WERI-Rb-1 (cell line): Measurements from ENCODE around the gene TUBGCP2.

Experiments
- DNase-seq: peaks from one replicate; pipeline ENCODE4 v3.0.0-alpha.2; 2020
- H3K27ac ChIP-seq: fragments of 250-450 bp; sonication (Bioruptor Pico); 2 replicates; pipeline ENCODE4 v1.5.1; 2020; ENCODE audit warnings: mild to moderate bottlenecking, moderate library complexity
- H3K27me3 ChIP-seq: fragments of 250-450 bp; sonication (Bioruptor Pico); 2 replicates; pipeline ENCODE4 v1.5.1; 2021; ENCODE audit warnings: mild to moderate bottlenecking, low read depth, moderate library complexity; ENCODE audit not compliant: insufficient read depth, severe bottlenecking
- H3K36me3 ChIP-seq: fragments of 250-450 bp; sonication (Bioruptor Pico); 2 replicates; pipeline ENCODE4 v1.5.1; 2020; ENCODE audit warnings: mild to moderate bottlenecking, moderate library complexity
- H3K4me3 ChIP-seq: 2 replicates; pipeline ENCODE4 v1.5.1; 2011; ENCODE audit warnings: low read depth, mild to moderate bottlenecking, control low read depth, low read length
- H3K9me3 ChIP-seq: fragments of 250-450 bp; sonication (Bioruptor Pico); 2 replicates; pipeline ENCODE4 v1.5.1; 2021; ENCODE audit warnings: mild to moderate bottlenecking, moderate library complexity; ENCODE audit not compliant: severe bottlenecking
- TF ChIP-seq, protein P1 (sequence below): IDR thresholded peaks from 2 replicates; pipeline ENCODE4 v1.5.1; 2011; ENCODE audit warnings: low read depth, mild to moderate bottlenecking, control low read depth, inconsistent platforms, low read length

Gene TUBGCP2

DNA sequence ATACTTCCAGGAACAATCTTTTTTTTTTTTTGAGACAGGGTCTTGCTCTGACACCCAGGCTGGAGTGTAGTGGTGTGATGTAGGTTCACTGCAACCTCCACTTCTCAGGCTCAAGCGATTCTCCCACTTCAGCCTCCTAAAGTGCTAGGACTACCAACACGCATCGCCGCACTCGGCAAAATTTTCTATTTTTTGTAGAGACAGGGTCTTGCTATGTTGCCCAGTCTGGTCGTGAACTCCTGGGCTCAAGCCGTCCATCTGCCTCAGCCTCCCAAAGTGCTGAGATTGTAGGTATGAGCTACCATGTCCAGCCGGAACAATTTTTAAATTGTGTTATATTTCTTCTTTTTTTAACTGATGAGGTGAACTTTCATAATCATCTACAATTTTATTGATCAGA is 2.1 kb upstream of the TUBGCP2 start:
- H3K27ac ChIP-seq = no peak overlapping the region
- H3K27me3 ChIP-seq = no peaks in the 10 kb centered on the region
- H3K4me3 ChIP-seq = no peak overlapping the region
- TF ChIP-seq, protein P1, sequence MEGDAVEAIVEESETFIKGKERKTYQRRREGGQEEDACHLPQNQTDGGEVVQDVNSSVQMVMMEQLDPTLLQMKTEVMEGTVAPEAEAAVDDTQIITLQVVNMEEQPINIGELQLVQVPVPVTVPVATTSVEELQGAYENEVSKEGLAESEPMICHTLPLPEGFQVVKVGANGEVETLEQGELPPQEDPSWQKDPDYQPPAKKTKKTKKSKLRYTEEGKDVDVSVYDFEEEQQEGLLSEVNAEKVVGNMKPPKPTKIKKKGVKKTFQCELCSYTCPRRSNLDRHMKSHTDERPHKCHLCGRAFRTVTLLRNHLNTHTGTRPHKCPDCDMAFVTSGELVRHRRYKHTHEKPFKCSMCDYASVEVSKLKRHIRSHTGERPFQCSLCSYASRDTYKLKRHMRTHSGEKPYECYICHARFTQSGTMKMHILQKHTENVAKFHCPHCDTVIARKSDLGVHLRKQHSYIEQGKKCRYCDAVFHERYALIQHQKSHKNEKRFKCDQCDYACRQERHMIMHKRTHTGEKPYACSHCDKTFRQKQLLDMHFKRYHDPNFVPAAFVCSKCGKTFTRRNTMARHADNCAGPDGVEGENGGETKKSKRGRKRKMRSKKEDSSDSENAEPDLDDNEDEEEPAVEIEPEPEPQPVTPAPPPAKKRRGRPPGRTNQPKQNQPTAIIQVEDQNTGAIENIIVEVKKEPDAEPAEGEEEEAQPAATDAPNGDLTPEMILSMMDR = no peak
- peaks cover 30% of the 10 kb centered on the region for H3K36me3 ChIP-seq
- no peak for DNase-seq
- no peaks in the 10 kb centered on the region for H3K9me3 ChIP-seq

DNA sequence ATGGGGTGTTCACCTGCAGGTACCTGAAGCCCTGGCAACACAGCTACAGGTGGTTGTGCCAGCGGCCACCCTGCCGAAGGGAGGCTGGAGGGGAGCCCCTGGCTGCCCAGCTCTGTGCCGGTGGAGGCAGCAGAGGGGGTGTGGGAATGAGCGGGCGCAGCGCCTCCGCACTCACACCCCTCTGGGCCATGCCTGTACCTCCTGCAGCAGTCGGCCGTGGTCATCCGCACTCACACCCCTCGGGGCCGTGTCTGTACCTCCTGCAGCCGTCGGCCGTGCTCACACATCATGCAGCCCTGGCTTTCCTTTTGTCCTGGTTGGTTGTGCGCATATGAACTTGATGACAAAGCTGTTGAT is 1.7 kb upstream of the TUBGCP2 start:
- TF ChIP-seq, protein P1 = no peak
- no peak overlapping the region for H3K27ac ChIP-seq
- H3K36me3 ChIP-seq = peaks cover 30% of the 10 kb centered on the region
- no peak overlapping the region for H3K4me3 ChIP-seq
- no peaks in the 10 kb centered on the region for H3K27me3 ChIP-seq
- H3K9me3 ChIP-seq = no peaks in the 10 kb centered on the region
- DNase-seq = no peak

DNA sequence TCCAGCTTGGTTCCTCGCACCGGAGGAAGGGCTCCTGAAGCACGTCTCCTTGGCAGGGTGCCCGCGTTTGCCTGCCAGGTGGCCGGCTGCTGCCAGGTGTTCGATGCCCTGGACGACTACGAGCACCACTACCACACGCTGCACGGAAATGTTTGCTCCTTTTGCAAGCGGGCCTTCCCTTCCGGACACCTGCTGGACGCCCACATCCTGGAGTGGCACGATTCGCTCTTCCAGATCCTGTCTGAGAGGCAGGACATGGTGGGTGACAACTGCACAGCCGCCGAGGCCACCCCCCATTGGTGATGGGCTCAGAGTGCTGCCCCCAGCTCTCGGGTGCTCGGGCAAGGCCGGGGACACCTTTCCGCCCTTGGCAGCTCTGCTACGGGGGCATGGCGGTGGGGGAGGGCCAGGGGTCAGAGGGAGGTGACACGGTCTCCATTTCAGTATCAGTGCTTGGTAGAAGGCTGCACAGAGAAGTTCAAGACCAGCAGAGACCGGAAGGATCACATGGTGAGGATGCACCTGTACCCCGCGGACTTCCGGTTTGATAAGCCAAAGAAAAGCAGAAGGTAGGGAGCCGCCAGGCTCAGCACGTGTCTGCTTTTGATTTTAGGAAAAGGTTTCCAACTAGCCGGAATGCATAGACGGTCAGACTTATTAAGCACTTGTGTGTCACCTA is 1.2 kb upstream of the TUBGCP2 start:
- H3K27ac ChIP-seq = no peak overlapping the region
- DNase-seq = no peak

DNA sequence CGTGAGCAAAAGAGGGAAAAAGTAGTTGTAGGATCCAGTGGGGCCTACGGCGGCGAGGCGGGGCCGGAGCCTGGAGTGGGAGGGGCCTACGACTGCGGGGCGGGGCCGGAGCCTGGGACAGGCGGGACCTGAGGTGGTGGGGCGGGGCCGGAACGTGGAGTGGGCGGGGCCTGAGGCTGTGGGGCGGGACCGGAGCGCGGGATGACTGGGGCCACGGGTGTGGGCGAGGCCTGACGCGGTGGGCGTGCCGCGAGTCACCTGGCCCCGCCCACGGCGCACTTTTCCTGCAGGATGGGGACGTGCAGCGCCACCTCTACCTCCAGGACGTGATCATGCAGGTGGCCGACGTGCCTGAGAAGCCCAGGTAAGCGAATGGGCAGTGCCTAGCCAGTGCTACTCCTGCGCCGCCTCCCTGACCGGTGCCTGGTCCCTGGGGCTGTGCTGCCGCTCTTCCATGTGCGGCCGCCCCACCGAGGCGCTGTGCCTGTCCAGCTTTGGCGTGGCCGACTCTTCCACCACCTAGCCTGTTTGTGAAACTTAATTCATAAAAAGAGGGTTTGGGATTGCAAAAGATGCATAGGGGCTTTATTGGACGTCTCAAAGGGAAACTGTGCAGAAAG is 538 bp upstream of the TUBGCP2 start:
- DNase-seq = peak; percentile 91
- peaks cover 27% of the 10 kb centered on the region for H3K36me3 ChIP-seq
- TF ChIP-seq, protein P1 = no peak
- H3K27ac ChIP-seq = peak overlapping the region; percentile 96
- peak overlapping the region; percentile 83 for H3K4me3 ChIP-seq
- no peaks in the 10 kb centered on the region for H3K9me3 ChIP-seq
- no peaks in the 10 kb centered on the region for H3K27me3 ChIP-seq

More for the DNA sequence above, 1.2 kb upstream of the TUBGCP2 start:
- Histone ChIP-seq H3K27me3 (no peaks in the 10 kb centered on the region), H3K36me3 (peaks cover 30% of the 10 kb centered on the region), H3K9me3 (no peaks in the 10 kb centered on the region), H3K4me3 (no peak overlapping the region)
- TF ChIP-seq, protein P1 = no peak

DNA sequence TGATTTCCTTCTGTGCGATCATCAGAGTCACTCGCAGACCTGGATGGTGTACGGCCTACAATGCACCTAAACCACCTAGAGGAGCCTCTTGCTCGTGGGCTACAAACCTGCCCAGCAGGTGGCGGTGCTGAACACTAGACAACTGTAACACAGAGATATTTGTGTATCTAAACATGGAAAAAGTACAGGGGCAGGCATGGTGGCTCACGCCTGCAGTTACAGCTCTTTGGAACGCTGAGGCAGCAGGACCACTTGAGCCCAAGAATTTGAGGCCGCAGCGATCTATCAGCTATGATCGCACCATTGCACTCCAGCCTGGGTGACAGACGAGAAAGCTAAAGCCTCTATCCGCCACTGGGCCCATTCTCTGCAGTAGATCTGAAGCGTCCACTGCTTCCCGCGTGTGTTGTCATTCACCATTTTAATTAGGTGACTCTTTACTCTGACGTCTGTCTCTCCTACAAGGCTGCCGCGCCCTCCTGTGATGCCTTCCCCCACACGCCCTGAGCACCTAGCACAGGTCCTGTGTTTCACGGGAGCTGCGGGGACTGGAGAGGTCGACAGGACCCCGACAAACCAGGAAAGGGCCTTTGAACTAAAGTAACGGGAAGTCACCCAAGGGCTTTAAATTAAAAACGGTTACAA is 774 bp downstream of the TUBGCP2 start:
- H3K4me3 ChIP-seq = peak overlapping the region; percentile 83
- H3K27ac ChIP-seq = peak overlapping the region; percentile 96
- peaks cover 27% of the 10 kb centered on the region for H3K36me3 ChIP-seq
- no peaks in the 10 kb centered on the region for H3K27me3 ChIP-seq
- peak; percentile 88 for DNase-seq
- TF ChIP-seq, protein P1 = peak; percentile 80
- no peaks in the 10 kb centered on the region for H3K9me3 ChIP-seq
